MM.1S (cell line): ENCODE data around the gene PKD1L1.

Experiments used
- DNase-seq: peaks from one replicate; pipeline ENCODE4 v3.0.0-alpha.2; 2015
- H2AFZ ChIP-seq: fragments of 300-600 bp; sonication (generic); 2 replicates; pipeline ENCODE4 v1.6.0; 2016; ENCODE audit warnings: antibody characterized with exemption, low read length
- H3F3A ChIP-seq: fragments of 300-600 bp; sonication (generic); 2 replicates; pipeline ENCODE4 v1.6.1; 2016; ENCODE audit warnings: mild to moderate bottlenecking, antibody characterized with exemption, low read length, moderate library complexity, mixed read lengths; ENCODE audit not compliant: insufficient read depth
- H3K27ac ChIP-seq: fragments of 300-600 bp; sonication (generic); 2 replicates; pipeline ENCODE4 v1.5.1; 2016; ENCODE audit warnings: mild to moderate bottlenecking, low read length
- H3K27me3 ChIP-seq: fragments of 300-600 bp; sonication (generic); replicated peaks from 2 replicates; pipeline ENCODE4 v1.6.0; 2016; ENCODE audit warnings: low read length; ENCODE audit not compliant: insufficient read depth
- H3K36me3 ChIP-seq: fragments of 300-600 bp; sonication (generic); replicated peaks from 2 replicates; pipeline ENCODE4 v1.6.1; 2016; ENCODE audit warnings: mild to moderate bottlenecking, low read length, mixed read lengths; ENCODE audit not compliant: insufficient read depth
- H3K4me1 ChIP-seq: fragments of 300-600 bp; sonication (generic); 2 replicates; pipeline ENCODE4 v1.6.1; 2016; ENCODE audit warnings: low read length, mixed read lengths
- H3K4me2 ChIP-seq: fragments of 300-600 bp; sonication (generic); 2 replicates; pipeline ENCODE4 v1.6.0; 2016; ENCODE audit warnings: low read depth, low read length
- H3K4me3 ChIP-seq: fragments of 300-600 bp; sonication (generic); 2 replicates; pipeline ENCODE4 v1.5.1; 2016; ENCODE audit warnings: low read length, mixed read lengths
- H3K79me2 ChIP-seq: fragments of 300-600 bp; sonication (generic); 2 replicates; pipeline ENCODE4 v1.6.1; 2016; ENCODE audit warnings: mixed run types, low read length, mixed read lengths
- H3K9ac ChIP-seq: fragments of 300-600 bp; sonication (generic); 2 replicates; pipeline ENCODE4 v1.6.1; 2016; ENCODE audit warnings: low read length, mixed read lengths
- H3K9me2 ChIP-seq: fragments of 300-600 bp; sonication (generic); replicated peaks from 2 replicates; pipeline ENCODE4 v1.6.1; 2016; ENCODE audit warnings: mild to moderate bottlenecking, low read length, mixed read lengths; ENCODE audit not compliant: insufficient read depth
- H3K9me3 ChIP-seq: fragments of 300-600 bp; sonication (generic); replicated peaks from 2 replicates; pipeline ENCODE4 v1.6.1; 2016; ENCODE audit warnings: mild to moderate bottlenecking, low read length, mixed read lengths; ENCODE audit not compliant: insufficient read depth
- H4K20me1 ChIP-seq: fragments of 300-600 bp; sonication (generic); 2 replicates; pipeline ENCODE4 v1.6.1; 2016; ENCODE audit warnings: mild to moderate bottlenecking, low read length, moderate library complexity, mixed read lengths; ENCODE audit not compliant: insufficient read depth
- CTCF ChIP-seq: fragments of 300-600 bp; sonication (generic); IDR thresholded peaks from 2 replicates; pipeline ENCODE4 v1.5.1; 2016; ENCODE audit warnings: antibody characterized with exemption, low read length, mixed read lengths
- EZH2 ChIP-seq: fragments of 300-600 bp; sonication (generic); optimal IDR thresholded peaks from 2 replicates; pipeline ENCODE3; 2017; ENCODE audit warnings: low read depth, mild to moderate bottlenecking, antibody characterized with exemption, low read length, mixed read lengths
- EZH2phosphoT487 ChIP-seq: fragments of 300-600 bp; sonication (generic); IDR thresholded peaks from 2 replicates; pipeline ENCODE4 v1.6.1; 2018; ENCODE audit warnings: antibody characterized with exemption, low read length

PKD1L1 gene

DNA sequence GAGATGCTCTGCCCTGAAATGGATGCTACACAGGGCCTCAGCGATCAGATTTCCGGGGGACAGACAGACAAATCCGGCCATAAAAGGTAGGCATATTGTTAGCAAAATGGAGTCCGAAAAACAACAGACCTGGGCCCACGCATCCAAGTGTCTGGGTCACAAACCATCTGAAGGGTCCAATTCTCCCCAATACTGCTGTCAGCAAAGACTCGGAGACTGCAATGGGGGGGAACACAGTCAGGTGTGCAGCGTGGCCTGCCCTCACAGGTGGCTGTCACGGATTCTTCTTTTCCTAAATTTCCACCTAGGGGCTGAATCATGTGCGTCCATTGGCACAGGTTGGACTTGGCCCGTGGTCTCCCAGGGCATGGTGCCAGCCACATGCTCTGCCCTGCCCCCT, 12.9 kb downstream of the PKD1L1 start:
- Histone ChIP-seq H3K36me3 (no peaks in the 10 kb centered on the region), H3K4me2 (no peak overlapping the region), H2AFZ (no peak overlapping the region), H3K9ac (no peak overlapping the region), H3F3A (peaks cover 10% of the 10 kb centered on the region), H3K27ac (no peak overlapping the region), H3K9me3 (no peaks in the 10 kb centered on the region), H3K79me2 (no peaks in the 10 kb centered on the region), H3K4me3 (no peak overlapping the region), H3K27me3 (no peaks in the 10 kb centered on the region), H3K4me1 (peaks cover 24% of the 10 kb centered on the region), H4K20me1 (no peaks in the 10 kb centered on the region), H3K9me2 (no peaks in the 10 kb centered on the region)
- DNase-seq: no peak
- no peak for TF ChIP-seq EZH2phosphoT487
- no peak for TF ChIP-seq EZH2
- no peak for TF ChIP-seq CTCF

- no peaks in the 10 kb centered on the region for H3K36me3 ChIP-seq
- no peak overlapping the region for H3K9ac ChIP-seq
- no peak overlapping the region for H3K4me3 ChIP-seq
- H2AFZ ChIP-seq: no peak overlapping the region
- H3K27me3 ChIP-seq: no peaks in the 10 kb centered on the region
- H3F3A ChIP-seq: peaks cover 10% of the 10 kb centered on the region
- H3K4me1 ChIP-seq: peaks cover 24% of the 10 kb centered on the region
- TF ChIP-seq CTCF: no peak
- TF ChIP-seq EZH2phosphoT487: no peak
- TF ChIP-seq EZH2: no peak
- H4K20me1 ChIP-seq: no peaks in the 10 kb centered on the region
- H3K9me3 ChIP-seq: no peaks in the 10 kb centered on the region
- no peak overlapping the region for H3K27ac ChIP-seq
- H3K79me2 ChIP-seq: no peaks in the 10 kb centered on the region
- H3K4me2 ChIP-seq: no peak overlapping the region
- no peak for DNase-seq
- H3K9me2 ChIP-seq: no peaks in the 10 kb centered on the region
Measured at GRCh38 chr7:47934831-47935230, 13.4 kb downstream of the PKD1L1 start.

- no peaks in the 10 kb centered on the region for H3K79me2 ChIP-seq
- peaks cover 6% of the 10 kb centered on the region for H3F3A ChIP-seq
- no peak overlapping the region for H3K4me2 ChIP-seq
- H4K20me1 ChIP-seq: no peaks in the 10 kb centered on the region
- H3K36me3 ChIP-seq: no peaks in the 10 kb centered on the region
- no peaks in the 10 kb centered on the region for H3K9me3 ChIP-seq
- no peak overlapping the region for H3K27ac ChIP-seq
- peaks cover 15% of the 10 kb centered on the region for H3K4me1 ChIP-seq
- H3K4me3 ChIP-seq: no peak overlapping the region
- H2AFZ ChIP-seq: no peak overlapping the region
- H3K27me3 ChIP-seq: no peaks in the 10 kb centered on the region
- TF ChIP-seq EZH2 (no peak), EZH2phosphoT487 (no peak), CTCF (no peak)
- no peak for DNase-seq
- no peaks in the 10 kb centered on the region for H3K9me2 ChIP-seq
- H3K9ac ChIP-seq: no peak overlapping the region
Measured at GRCh38 chr7:47933215-47933614, 15.1 kb downstream of the PKD1L1 start.
